BLaER1 treated with 17β-estradiol and CSF1 and Interleukin-3, amounts not matched to agents 10 nM and 100 nM (cell line): ENCODE measurements around the gene FGD5.

Source experiments
- H3K27ac ChIP-seq, 11 experiments: shearing (Covaris generic); formaldehyde crosslinking; 2 replicates each; pipeline ENCODE4 v1.8.1; 2022
- H3K27me3 ChIP-seq, 11 experiments: shearing (Covaris generic); formaldehyde crosslinking; 2 replicates each; pipeline ENCODE4 v1.8.1; 2022
- H3K36me3 ChIP-seq, 11 experiments: shearing (Covaris generic); formaldehyde crosslinking; 2 replicates each; pipeline ENCODE4 v1.8.1; 2022
- H3K4me1 ChIP-seq, 10 experiments: shearing (Covaris generic); formaldehyde crosslinking; 2 replicates each; pipeline ENCODE4 v1.8.1; 2022
- H3K4me2 ChIP-seq, 11 experiments: shearing (Covaris generic); formaldehyde crosslinking; 2 replicates each; pipeline ENCODE4 v1.8.1; 2022
- H3K4me3 ChIP-seq, 10 experiments: shearing (Covaris generic); formaldehyde crosslinking; 2 replicates each; pipeline ENCODE4 v1.8.1; 2022
- H3K9ac ChIP-seq, 11 experiments: shearing (Covaris generic); formaldehyde crosslinking; 2 replicates each; pipeline ENCODE4 v1.8.1; 2022
- H3K9me3 ChIP-seq, 11 experiments: shearing (Covaris generic); formaldehyde crosslinking; replicated peaks in 1 of 11; 2 replicates each; pipeline ENCODE4 v1.8.1; 2022
- H4K20me1 ChIP-seq, 11 experiments: shearing (Covaris generic); formaldehyde crosslinking; 2 replicates each; pipeline ENCODE4 v1.8.1; 2022
- Cebpa-rat ChIP-seq, 11 experiments: shearing (Covaris generic); IDR thresholded peaks; 2 replicates each; pipeline ENCODE4 v1.8.1; 2022

Gene FGD5

GRCh38 chr3:14890476-14890875, 71.7 kb downstream of the FGD5 start:
- no peak overlapping the region for H3K27ac ChIP-seq

GRCh38 chr3:14891135-14892132, 72.7 kb downstream of the FGD5 start:
- Histone ChIP-seq H3K4me3 (no peak overlapping the region), H3K36me3 (no peaks in the 10 kb centered on the region), H3K4me2 (peak overlapping the region in 1 of 11 experiments; percentile 10; a peak in 1 of 22 replicates)

More at GRCh38 chr3:14890476-14890875, 71.7 kb downstream of the FGD5 start:
- Histone ChIP-seq H3K9me3 (no peaks in the 10 kb centered on the region), H3K4me2 (no peak overlapping the region), H3K36me3 (no peaks in the 10 kb centered on the region), H3K9ac (no peak overlapping the region), H3K4me3 (no peak overlapping the region), H3K4me1 (peaks cover 0 to 20% (median 11%) of the 10 kb centered on the region in 10 experiments; a peak in 14 of 20 replicates), H4K20me1 (no peaks in the 10 kb centered on the region), H3K27me3 (peaks cover 0 to 4% (median 0%) of the 10 kb centered on the region in 11 experiments; a peak in 2 of 22 replicates)
- TF ChIP-seq Cebpa-rat (IDR thresholded peaks at IDR 0.05) = no peak

GRCh38 chr3:14892226-14892625, 73.5 kb downstream of the FGD5 start:
- no peak for TF ChIP-seq Cebpa-rat (IDR thresholded peaks at IDR 0.05)
- no peaks in the 10 kb centered on the region for H3K9me3 ChIP-seq

More at GRCh38 chr3:14891135-14892132, 72.7 kb downstream of the FGD5 start:
- no peak overlapping the region for H3K27ac ChIP-seq
- H4K20me1 ChIP-seq = no peaks in the 10 kb centered on the region
- no peak overlapping the region; a peak in 1 of 22 replicates for H3K9ac ChIP-seq
- TF ChIP-seq Cebpa-rat (IDR thresholded peaks at IDR 0.05) = no peak
- H3K4me1 ChIP-seq = peaks cover 0 to 10% (median 1%) of the 10 kb centered on the region in 10 experiments; a peak in 7 of 20 replicates
- H3K27me3 ChIP-seq = no peaks in the 10 kb centered on the region
- no peaks in the 10 kb centered on the region for H3K9me3 ChIP-seq

GRCh38 chr3:14894085-14894484, 75.3 kb downstream of the FGD5 start:
- Histone ChIP-seq H3K27ac (no peak overlapping the region), H4K20me1 (no peaks in the 10 kb centered on the region), H3K36me3 (no peaks in the 10 kb centered on the region), H3K4me3 (no peak overlapping the region), H3K9me3 (no peaks in the 10 kb centered on the region), H3K4me2 (no peak overlapping the region), H3K9ac (no peak overlapping the region), H3K27me3 (no peaks in the 10 kb centered on the region), H3K4me1 (peaks cover 0 to 7% (median 0%) of the 10 kb centered on the region in 10 experiments; a peak in 6 of 20 replicates)
- no peak for TF ChIP-seq Cebpa-rat (IDR thresholded peaks at IDR 0.05)

More at GRCh38 chr3:14892226-14892625, 73.5 kb downstream of the FGD5 start:
- Histone ChIP-seq H3K27ac (no peak overlapping the region), H3K4me1 (peaks cover 0 to 5% (median 0%) of the 10 kb centered on the region in 10 experiments; a peak in 4 of 20 replicates), H3K27me3 (no peaks in the 10 kb centered on the region), H4K20me1 (no peaks in the 10 kb centered on the region), H3K36me3 (no peaks in the 10 kb centered on the region), H3K4me3 (no peak overlapping the region), H3K4me2 (no peak overlapping the region), H3K9ac (no peak overlapping the region)

GRCh38 chr3:14897266-14897665, 78.5 kb downstream of the FGD5 start:
- Histone ChIP-seq H3K4me1 (peaks cover 0 to 10% (median 0%) of the 10 kb centered on the region in 10 experiments; a peak in 6 of 20 replicates), H3K4me2 (no peak overlapping the region), H3K9ac (no peak overlapping the region), H3K36me3 (no peaks in the 10 kb centered on the region), H4K20me1 (no peaks in the 10 kb centered on the region), H3K9me3 (no peaks in the 10 kb centered on the region), H3K27ac (no peak overlapping the region), H3K4me3 (no peak overlapping the region), H3K27me3 (no peaks in the 10 kb centered on the region)
- TF ChIP-seq Cebpa-rat (IDR thresholded peaks at IDR 0.05) = no peak

- Histone ChIP-seq H3K27me3 (no peaks in the 10 kb centered on the region), H3K4me3 (no peak overlapping the region), H3K4me2 (peak overlapping the region in 3 of 11 experiments; percentile 18 to 48 (median 35); a peak in 3 of 22 replicates), H3K9me3 (no peaks in the 10 kb centered on the region), H3K27ac (no peak overlapping the region), H3K4me1 (peaks cover 0 to 10% (median 0%) of the 10 kb centered on the region in 10 experiments; a peak in 6 of 20 replicates), H3K9ac (no peak overlapping the region), H4K20me1 (no peaks in the 10 kb centered on the region), H3K36me3 (no peaks in the 10 kb centered on the region)
- no peak for TF ChIP-seq Cebpa-rat (IDR thresholded peaks at IDR 0.05)
Observed at GRCh38 chr3:14898929-14899328, 80.2 kb downstream of the FGD5 start.

- no peak overlapping the region for H3K27ac ChIP-seq
- TF ChIP-seq Cebpa-rat (IDR thresholded peaks at IDR 0.05) = no peak
- no peaks in the 10 kb centered on the region for H3K36me3 ChIP-seq
- H3K4me3 ChIP-seq = no peak overlapping the region
- H3K4me2 ChIP-seq = no peak overlapping the region
- H3K9ac ChIP-seq = no peak overlapping the region
- peaks cover 0 to 3% (median 0%) of the 10 kb centered on the region in 11 experiments; a peak in 4 of 22 replicates for H3K9me3 ChIP-seq
- H3K27me3 ChIP-seq = no peaks in the 10 kb centered on the region
- no peaks in the 10 kb centered on the region for H4K20me1 ChIP-seq
- H3K4me1 ChIP-seq = peaks cover 0 to 10% (median 0%) of the 10 kb centered on the region in 10 experiments; a peak in 6 of 20 replicates
Observed at GRCh38 chr3:14899993-14900618, 81.3 kb downstream of the FGD5 start.

- no peak overlapping the region for H3K9ac ChIP-seq
- H3K4me1 ChIP-seq = peaks cover 0 to 10% (median 3%) of the 10 kb centered on the region in 10 experiments; a peak in 8 of 20 replicates
- no peaks in the 10 kb centered on the region for H3K27me3 ChIP-seq
- H3K36me3 ChIP-seq = no peaks in the 10 kb centered on the region
- H3K4me2 ChIP-seq = no peak overlapping the region
- H3K4me3 ChIP-seq = no peak overlapping the region
- no peak for TF ChIP-seq Cebpa-rat (IDR thresholded peaks at IDR 0.05)
- peaks cover 0 to 7% (median 0%) of the 10 kb centered on the region in 11 experiments; a peak in 4 of 22 replicates for H3K9me3 ChIP-seq
- no peak overlapping the region for H3K27ac ChIP-seq
- no peaks in the 10 kb centered on the region; a peak in 1 of 22 replicates for H4K20me1 ChIP-seq
Observed at GRCh38 chr3:14900881-14901873, 82.4 kb downstream of the FGD5 start.
